Endothelial cell (in vitro differentiated cells): Measurements from ENCODE around the gene LMF1. TPM values are rescaled to one million over a fixed set of nuclear protein-coding genes. Genes with fewer than 3 reads are reported as not detected.

Experiments
- DNase-seq: peaks from one replicate; pipeline ENCODE4 v3.0.0; 2021; ENCODE audit warnings: low spot score
- H3K27ac Mint-ChIP-seq: one replicate; pipeline ENCODE4 v1.8.0; 2021; ENCODE audit warnings: mixed read lengths, inconsistent platforms; ENCODE audit not compliant: unreplicated experiment
- H3K27me3 Mint-ChIP-seq: one replicate; pipeline ENCODE4 v1.8.0; 2021; ENCODE audit warnings: mild to moderate bottlenecking, moderate library complexity, mixed read lengths, inconsistent platforms; ENCODE audit not compliant: unreplicated experiment
- H3K36me3 Mint-ChIP-seq: one replicate; pipeline ENCODE4 v1.8.0; 2021; ENCODE audit warnings: mild to moderate bottlenecking, low read depth, mixed read lengths, inconsistent platforms; ENCODE audit not compliant: unreplicated experiment
- H3K4me1 Mint-ChIP-seq: one replicate; pipeline ENCODE4 v1.8.0; 2021; ENCODE audit warnings: mild to moderate bottlenecking, mixed read lengths, inconsistent platforms; ENCODE audit not compliant: unreplicated experiment
- H3K4me3 Mint-ChIP-seq: one replicate; pipeline ENCODE4 v1.8.0; 2021; ENCODE audit warnings: mild to moderate bottlenecking, mixed read lengths, inconsistent platforms; ENCODE audit not compliant: unreplicated experiment
- H3K9me3 Mint-ChIP-seq: one replicate; pipeline ENCODE4 v1.8.0; 2021; ENCODE audit warnings: mixed read lengths, inconsistent platforms; ENCODE audit not compliant: unreplicated experiment
- CTCF ChIP-seq: fragments of 200-600 bp; sonication (generic); IDR thresholded peaks from one replicate; pipeline ENCODE4 v1.5.0; 2021; ENCODE audit warnings: antibody characterized with exemption; ENCODE audit not compliant: unreplicated experiment
- total RNA-seq: library from RNA; stranded (reverse); fragmentation: NEBNext Ultra II Directional; extraction: Animal tissue kit (Norgen Biotek cat#: 25700); gene quantifications from one replicate; pipeline ENCODE4 v1.2.1, GENCODE V29; 2021; ENCODE audit not compliant: unreplicated experiment

LMF1 gene
- total RNA-seq, 1 donor from 2014 or later, result 21.7 TPM

- no peak for DNase-seq
- no peaks in the 10 kb centered on the region for H3K9me3 Mint-ChIP-seq
- H3K36me3 Mint-ChIP-seq, result no peaks in the 10 kb centered on the region
- no peak overlapping the region for H3K4me3 Mint-ChIP-seq
- no peaks in the 10 kb centered on the region for H3K4me1 Mint-ChIP-seq
- H3K27ac Mint-ChIP-seq, result no peak overlapping the region
- H3K27me3 Mint-ChIP-seq, result peaks cover 10% of the 10 kb centered on the region
- TF ChIP-seq CTCF, result no peak
These were observed 140.5 kb downstream of the LMF1 start for GRCh38 chr16:830107-830870.

- Mint-ChIP-seq H3K4me1 (no peaks in the 10 kb centered on the region), H3K27ac (no peak overlapping the region)
These were observed 141.9 kb downstream of the LMF1 start for GRCh38 chr16:828891-829290.

GRCh38 chr16:827513-827912 is 143.3 kb downstream of the LMF1 start:
- H3K9me3 Mint-ChIP-seq, result no peaks in the 10 kb centered on the region

More at GRCh38 chr16:828891-829290, 141.9 kb downstream of the LMF1 start:
- TF ChIP-seq CTCF, result no peak
- H3K27me3 Mint-ChIP-seq, result peaks cover 9% of the 10 kb centered on the region
- no peak for DNase-seq
- no peaks in the 10 kb centered on the region for H3K36me3 Mint-ChIP-seq
- no peaks in the 10 kb centered on the region for H3K9me3 Mint-ChIP-seq
- H3K4me3 Mint-ChIP-seq, result no peak overlapping the region

GRCh38 chr16:825341-826061 is 145.3 kb downstream of the LMF1 start:
- Mint-ChIP-seq H3K4me1 (no peaks in the 10 kb centered on the region), H3K9me3 (no peaks in the 10 kb centered on the region), H3K27me3 (peaks cover 4% of the 10 kb centered on the region), H3K36me3 (no peaks in the 10 kb centered on the region), H3K27ac (no peak overlapping the region), H3K4me3 (peak overlapping the region; percentile 51)
- no peak for TF ChIP-seq CTCF
- no peak for DNase-seq

More at GRCh38 chr16:827513-827912, 143.3 kb downstream of the LMF1 start:
- TF ChIP-seq CTCF, result no peak
- Mint-ChIP-seq H3K27ac (no peak overlapping the region), H3K4me1 (no peaks in the 10 kb centered on the region), H3K36me3 (no peaks in the 10 kb centered on the region), H3K4me3 (no peak overlapping the region), H3K27me3 (peaks cover 4% of the 10 kb centered on the region)
- DNase-seq, result no peak

- Mint-ChIP-seq H3K4me3 (no peak overlapping the region), H3K27ac (no peak overlapping the region), H3K4me1 (no peaks in the 10 kb centered on the region), H3K27me3 (no peaks in the 10 kb centered on the region), H3K9me3 (no peaks in the 10 kb centered on the region), H3K36me3 (no peaks in the 10 kb centered on the region)
- no peak for TF ChIP-seq CTCF
- DNase-seq, result no peak
These were observed 146.2 kb downstream of the LMF1 start for GRCh38 chr16:824601-825000.
